Fibroblast of the aortic adventitia (primary cell): Measurements from ENCODE around the gene CACNA1I. TPM values are rescaled to one million over a fixed set of nuclear protein-coding genes. Genes with fewer than 3 reads are reported as not detected.

Experiments
- DNase-seq: peaks from one replicate; pipeline ENCODE4 v3.0.0-alpha.2; 2010; ENCODE audit warnings: low read depth
- H3K4me3 ChIP-seq: 2 replicates; pipeline ENCODE4 v1.5.1; 2011; ENCODE audit warnings: low read depth, mild to moderate bottlenecking, control low read depth, low read length, moderate library complexity
- CTCF ChIP-seq: IDR thresholded peaks from 2 replicates; pipeline ENCODE4 v1.5.1; 2011; ENCODE audit warnings: mild to moderate bottlenecking, low read length, control low read depth, inconsistent platforms; ENCODE audit not compliant: insufficient read depth
- total RNA-seq: library from RNA; depleted of rRNA; stranded (reverse); fragments of >200 nt; gene quantifications from 2 replicates; pipeline ENCODE4 v1.2.3, GENCODE V29; 2012; ENCODE audit warnings: low replicate concordance

The CACNA1I gene
- total RNA-seq, 1 donor = under 0.01 TPM

DNA sequence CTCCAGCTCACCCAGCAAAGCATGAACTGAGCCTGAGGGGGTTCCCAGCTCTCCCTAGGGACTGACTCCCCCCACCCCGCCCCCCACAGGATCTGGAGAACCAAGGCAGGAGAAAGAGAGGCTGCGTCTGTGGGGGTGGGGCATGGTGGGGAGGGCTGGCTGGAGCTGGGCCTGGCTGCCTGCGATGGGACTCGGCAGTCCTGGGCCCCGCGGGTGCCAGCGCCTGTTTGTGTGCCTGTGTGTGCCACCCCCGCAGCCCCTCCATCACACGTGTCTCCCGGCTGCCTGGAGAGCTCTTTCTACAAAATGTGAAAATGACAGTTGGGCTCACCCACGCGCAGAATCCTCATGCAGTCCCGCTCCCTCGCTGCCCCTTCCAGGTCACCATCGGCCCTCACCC is 46.8 kb downstream of the CACNA1I start:
- DNase-seq = no peak
- no peak for TF ChIP-seq CTCF
- no peak overlapping the region for H3K4me3 ChIP-seq

DNA sequence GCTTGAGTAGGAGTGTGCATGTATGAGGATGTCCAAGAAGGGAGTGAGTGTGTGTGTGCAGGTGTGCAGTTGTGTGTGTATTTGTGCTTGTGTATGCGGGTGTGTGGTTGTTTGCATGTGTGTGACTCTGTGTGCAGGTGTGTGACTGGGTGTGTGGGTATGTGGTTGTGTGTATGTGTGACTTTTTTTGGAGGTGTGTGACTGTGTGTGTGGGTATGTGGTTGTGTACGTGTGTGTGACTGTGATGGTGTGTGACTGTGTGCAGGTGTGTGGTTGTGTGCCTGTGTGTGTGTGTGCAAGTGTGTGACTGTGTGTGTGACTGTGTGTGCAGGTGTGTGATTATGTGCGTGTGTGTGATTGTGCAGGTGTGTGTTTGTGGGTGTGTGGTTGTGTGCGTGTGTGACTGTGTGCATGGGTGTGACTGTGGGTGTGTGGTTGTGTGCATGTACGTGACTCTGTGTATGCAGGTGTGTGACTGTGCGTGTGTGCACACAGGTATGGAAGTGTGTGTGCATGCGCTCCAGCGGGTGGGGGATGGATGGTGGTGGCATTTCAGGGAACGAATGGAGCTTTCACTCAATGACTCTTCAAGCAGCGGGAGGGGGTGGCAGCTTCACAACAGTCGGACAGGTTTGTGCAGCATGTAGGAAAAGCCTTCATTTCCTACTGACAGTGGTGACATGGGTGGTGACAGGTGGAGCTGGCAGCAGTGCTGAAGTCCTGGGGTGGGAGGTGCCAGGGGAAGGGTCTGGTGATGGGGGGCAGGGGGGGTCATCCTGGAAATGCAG is 47.6 kb downstream of the CACNA1I start:
- H3K4me3 ChIP-seq = no peak overlapping the region
- no peak for DNase-seq
- TF ChIP-seq CTCF = no peak

- no peak for TF ChIP-seq CTCF
- DNase-seq = no peak
- H3K4me3 ChIP-seq = no peak overlapping the region
Measured at GRCh38 chr22:39618996-39619530, 48.5 kb downstream of the CACNA1I start.

GRCh38 chr22:39620924-39621690 is 50.6 kb downstream of the CACNA1I start:
- TF ChIP-seq CTCF = no peak
- H3K4me3 ChIP-seq = no peak overlapping the region
- no peak for DNase-seq

GRCh38 chr22:39621826-39622225 is 51.3 kb downstream of the CACNA1I start:
- no peak overlapping the region for H3K4me3 ChIP-seq
- no peak for TF ChIP-seq CTCF
- DNase-seq = no peak

DNA sequence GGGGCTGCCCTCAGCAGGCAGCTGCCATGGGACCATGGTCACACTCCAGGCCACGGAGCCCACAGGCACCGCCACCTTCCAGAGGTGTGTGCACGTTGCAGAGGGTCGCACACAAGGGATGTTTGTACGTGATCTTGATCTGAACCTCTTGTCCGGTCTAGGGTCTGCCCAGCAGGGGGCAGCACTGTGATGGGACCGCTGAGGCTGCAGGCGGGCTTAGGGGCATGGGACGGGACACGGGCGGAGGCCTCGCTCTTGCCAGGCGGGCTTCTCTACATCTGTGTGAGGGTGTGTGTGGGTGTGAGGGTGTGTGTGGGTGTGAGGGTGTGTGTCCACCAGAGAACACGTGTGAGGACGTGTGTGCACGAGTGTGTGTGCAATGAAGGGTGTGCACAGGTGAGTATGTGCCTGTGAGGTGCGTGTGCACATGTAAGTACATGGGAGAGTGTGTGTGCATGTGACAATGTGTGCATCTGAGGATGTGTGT is 52.4 kb downstream of the CACNA1I start:
- peak; percentile 16 for DNase-seq
- no peak overlapping the region for H3K4me3 ChIP-seq
- TF ChIP-seq CTCF = peak; percentile 44
